Aorta (tissue), 5 donors: ENCODE measurements around the gene LRP1B. TPM values are rescaled to one million over a fixed set of nuclear protein-coding genes. Genes with fewer than 3 reads are reported as not detected.

Experiments
- ATAC-seq: fragments of 200-7000 bp; cut with Tn5 transposase; one replicate; pipeline ENCODE4 v1.9.1; 2022; ENCODE audit warnings: moderate library complexity; ENCODE audit not compliant: low FRiP score
- DNase-seq, 2 donors: peaks; one replicate each; pipeline ENCODE4 v3.0.0-alpha.2; 2020
- H3K27ac ChIP-seq, 2 donors: one replicate each; pipeline ENCODE4 v1.5.1; 2013; ENCODE audit warnings: low read length in 2 of 2, mild to moderate bottlenecking in 2 of 2, moderate library complexity in 2 of 2, control low read depth in 1 of 2, inconsistent platforms in 1 of 2, low read depth in 1 of 2
- H3K27me3 ChIP-seq, 2 donors: one replicate each; pipeline ENCODE4 v1.6.1; 2013; ENCODE audit warnings: control low read depth in 1 of 2, low read length in 1 of 2, mild to moderate bottlenecking in 1 of 2, moderate library complexity in 1 of 2; ENCODE audit not compliant: insufficient read depth in 2 of 2, control insufficient read depth in 1 of 2
- H3K36me3 ChIP-seq, 2 donors: one replicate each; pipeline ENCODE4 v1.6.1; 2013; ENCODE audit warnings: control low read depth in 1 of 2, low read length in 1 of 2, mild to moderate bottlenecking in 1 of 2; ENCODE audit not compliant: insufficient read depth in 2 of 2, control insufficient read depth in 1 of 2
- H3K4me1 ChIP-seq, 2 donors: one replicate each; pipeline ENCODE4 v1.6.1; 2013; ENCODE audit warnings: low read length in 2 of 2, control low read depth in 1 of 2, mild to moderate bottlenecking in 1 of 2, moderate library complexity in 1 of 2; ENCODE audit not compliant: insufficient read depth in 2 of 2, control insufficient read depth in 1 of 2
- H3K4me3 ChIP-seq, 2 donors: one replicate each; pipeline ENCODE4 v1.5.1; 2013; ENCODE audit warnings: low read length in 2 of 2, control low read depth in 1 of 2, mild to moderate bottlenecking in 1 of 2
- H3K9me3 ChIP-seq: one replicate; pipeline ENCODE4 v1.6.1; 2013; ENCODE audit warnings: mild to moderate bottlenecking, low read length; ENCODE audit not compliant: control insufficient read depth
- WGBS, 2 donors: extraction: QIAGEN DNeasy Blood & Tissue Kit; methylation state at CpG; one replicate each; pipeline ENCODE4 v1.1.7; 2013; 5-methylcytosine and 5-hydroxymethylcytosine counted together
- intact Hi-C, 2 donors: fragments of 100-400 bp; cut with DNase I; formaldehyde crosslinking; loops; one replicate each; pipeline versions ENCODE4 v1.14.2 to v1.15.0; 2022
- polyA plus RNA-seq, 2 donors: library from polyadenylated mRNA; stranded (reverse); fragments of 200-250 nt; gene quantifications; one replicate each; pipeline ENCODE4 v1.2.3, GENCODE V29; 2013
- total RNA-seq, 2 donors: library from RNA; stranded (reverse); fragmentation: NEBNext Ultra II Directional; extraction: Animal tissue kit (Norgen Biotek cat#: 25700); gene quantifications; one replicate each; pipeline ENCODE4 v1.2.1, GENCODE V29; 2021
- donor health status: healthy with polysubstance abuse.
- donor health status: Bipolar disorder and iron deficiency.
- donor health status: DM: no; HTN: no; CAD: no.
- donor health status: DM: no; HTN: no; CAD: no.
- donor health status: DM: yes; HTN: yes; CAD: no.

Gene LRP1B
- total and polyA plus RNA-seq, 4 donors, result 0.33 to 0.94 TPM; not detected in 2

- 78 to 81% methylated on average over 6 of the region's 6 CpGs for WGBS, 2 donors
- DNase-seq, result no peak
- Histone ChIP-seq H3K27me3 (no peaks in the 10 kb centered on the region), H3K4me3 (no peak overlapping the region), H3K36me3 (no peaks in the 10 kb centered on the region), H3K9me3 (no peaks in the 10 kb centered on the region), H3K27ac (no peak overlapping the region), H3K4me1 (no peaks in the 10 kb centered on the region)
- ATAC-seq, result no peak
- intact Hi-C loops, result no loop called here
These were observed 655.0 kb downstream of the LRP1B start for GRCh38 chr2:141475801-141476200.

GRCh38 chr2:141468761-141469160 is 662.1 kb downstream of the LRP1B start:
- 66 to 67% methylated on average over 6 of the region's 6 CpGs for WGBS, 2 donors
- no peaks in the 10 kb centered on the region for H3K9me3 ChIP-seq
- no peaks in the 10 kb centered on the region for H3K4me1 ChIP-seq
- intact Hi-C loops, result no loop called here
- H3K4me3 ChIP-seq, result no peak overlapping the region
- no peaks in the 10 kb centered on the region for H3K36me3 ChIP-seq
- DNase-seq (no peak), ATAC-seq (no peak)
- no peak overlapping the region for H3K27ac ChIP-seq
- H3K27me3 ChIP-seq, result no peaks in the 10 kb centered on the region

- WGBS, 2 donors, result 66 to 78% methylated on average over 1 of the region's 1 CpG
- Histone ChIP-seq H3K36me3 (no peaks in the 10 kb centered on the region), H3K4me3 (no peak overlapping the region), H3K27me3 (no peaks in the 10 kb centered on the region), H3K4me1 (no peaks in the 10 kb centered on the region), H3K9me3 (no peaks in the 10 kb centered on the region), H3K27ac (no peak overlapping the region)
- ATAC-seq (no peak), DNase-seq (no peak)
- intact Hi-C loops, result no loop called here
These were observed 663.5 kb downstream of the LRP1B start for GRCh38 chr2:141467331-141467730.

GRCh38 chr2:141464995-141465394 is 665.8 kb downstream of the LRP1B start:
- Histone ChIP-seq H3K27me3 (no peaks in the 10 kb centered on the region), H3K9me3 (no peaks in the 10 kb centered on the region), H3K36me3 (no peaks in the 10 kb centered on the region), H3K4me1 (no peaks in the 10 kb centered on the region), H3K27ac (no peak overlapping the region), H3K4me3 (no peak overlapping the region)
- intact Hi-C loops, result no loop called here
- no peak for ATAC-seq
- no peak for DNase-seq

- ATAC-seq (no peak), DNase-seq (no peak)
- Histone ChIP-seq H3K4me3 (no peak overlapping the region), H3K9me3 (no peaks in the 10 kb centered on the region), H3K27me3 (no peaks in the 10 kb centered on the region), H3K36me3 (no peaks in the 10 kb centered on the region), H3K4me1 (no peaks in the 10 kb centered on the region), H3K27ac (no peak overlapping the region)
- WGBS, 2 donors, result 41 to 51% methylated on average over 7 of the region's 7 CpGs
- intact Hi-C loops, result no loop called here
These were observed 672.5 kb downstream of the LRP1B start for GRCh38 chr2:141458351-141458750.

- Histone ChIP-seq H3K36me3 (no peaks in the 10 kb centered on the region), H3K27me3 (no peaks in the 10 kb centered on the region), H3K9me3 (no peaks in the 10 kb centered on the region), H3K4me3 (no peak overlapping the region), H3K27ac (no peak overlapping the region), H3K4me1 (no peaks in the 10 kb centered on the region)
- DNase-seq (no peak), ATAC-seq (no peak)
- intact Hi-C loops, result no loop called here
- WGBS, 2 donors, result 52 to 78% methylated on average over 2 of the region's 2 CpGs
These were observed 674.9 kb downstream of the LRP1B start for GRCh38 chr2:141455877-141456276.

- Histone ChIP-seq H3K27ac (no peak overlapping the region), H3K9me3 (no peaks in the 10 kb centered on the region), H3K4me3 (no peak overlapping the region), H3K27me3 (no peaks in the 10 kb centered on the region), H3K4me1 (no peaks in the 10 kb centered on the region), H3K36me3 (no peaks in the 10 kb centered on the region)
- DNase-seq, result no peak
- no peak for ATAC-seq
- 75 to 86% methylated on average over 7 of the region's 7 CpGs for WGBS, 2 donors
- intact Hi-C loops, result no loop called here
These were observed 675.5 kb downstream of the LRP1B start for GRCh38 chr2:141455211-141455826.

- no peaks in the 10 kb centered on the region for H3K27me3 ChIP-seq
- peak in 1 of 2 donors; percentile 60 for DNase-seq
- no peaks in the 10 kb centered on the region for H3K9me3 ChIP-seq
- ATAC-seq, result no peak
- 86 to 87% methylated on average over 17 of the region's 17 CpGs for WGBS, 2 donors
- intact Hi-C loops, result no loop called here
- no peaks in the 10 kb centered on the region for H3K36me3 ChIP-seq
- H3K27ac ChIP-seq, result no peak overlapping the region
- H3K4me3 ChIP-seq, result no peak overlapping the region
- H3K4me1 ChIP-seq, result no peaks in the 10 kb centered on the region
These were observed 690.7 kb downstream of the LRP1B start for GRCh38 chr2:141440072-141440635.

- H3K4me1 ChIP-seq, result no peaks in the 10 kb centered on the region
- intact Hi-C loops, result no loop called here
- no peaks in the 10 kb centered on the region for H3K36me3 ChIP-seq
- H3K9me3 ChIP-seq, result no peaks in the 10 kb centered on the region
- no peak overlapping the region for H3K4me3 ChIP-seq
- H3K27ac ChIP-seq, result no peak overlapping the region
- DNase-seq, result no peak
- no peak for ATAC-seq
- H3K27me3 ChIP-seq, result no peaks in the 10 kb centered on the region
These were observed 691.3 kb downstream of the LRP1B start for GRCh38 chr2:141439524-141439923.
